GM18861 (cell line): ENCODE results near the gene CAPRIN2.

Experiments
- ATAC-seq: cut with Tn5 transposase; IDR thresholded peaks from one replicate; pipeline ENCODE4 v1.9.1; 2021; ENCODE audit not compliant: unreplicated experiment

CAPRIN2 gene, protein sequence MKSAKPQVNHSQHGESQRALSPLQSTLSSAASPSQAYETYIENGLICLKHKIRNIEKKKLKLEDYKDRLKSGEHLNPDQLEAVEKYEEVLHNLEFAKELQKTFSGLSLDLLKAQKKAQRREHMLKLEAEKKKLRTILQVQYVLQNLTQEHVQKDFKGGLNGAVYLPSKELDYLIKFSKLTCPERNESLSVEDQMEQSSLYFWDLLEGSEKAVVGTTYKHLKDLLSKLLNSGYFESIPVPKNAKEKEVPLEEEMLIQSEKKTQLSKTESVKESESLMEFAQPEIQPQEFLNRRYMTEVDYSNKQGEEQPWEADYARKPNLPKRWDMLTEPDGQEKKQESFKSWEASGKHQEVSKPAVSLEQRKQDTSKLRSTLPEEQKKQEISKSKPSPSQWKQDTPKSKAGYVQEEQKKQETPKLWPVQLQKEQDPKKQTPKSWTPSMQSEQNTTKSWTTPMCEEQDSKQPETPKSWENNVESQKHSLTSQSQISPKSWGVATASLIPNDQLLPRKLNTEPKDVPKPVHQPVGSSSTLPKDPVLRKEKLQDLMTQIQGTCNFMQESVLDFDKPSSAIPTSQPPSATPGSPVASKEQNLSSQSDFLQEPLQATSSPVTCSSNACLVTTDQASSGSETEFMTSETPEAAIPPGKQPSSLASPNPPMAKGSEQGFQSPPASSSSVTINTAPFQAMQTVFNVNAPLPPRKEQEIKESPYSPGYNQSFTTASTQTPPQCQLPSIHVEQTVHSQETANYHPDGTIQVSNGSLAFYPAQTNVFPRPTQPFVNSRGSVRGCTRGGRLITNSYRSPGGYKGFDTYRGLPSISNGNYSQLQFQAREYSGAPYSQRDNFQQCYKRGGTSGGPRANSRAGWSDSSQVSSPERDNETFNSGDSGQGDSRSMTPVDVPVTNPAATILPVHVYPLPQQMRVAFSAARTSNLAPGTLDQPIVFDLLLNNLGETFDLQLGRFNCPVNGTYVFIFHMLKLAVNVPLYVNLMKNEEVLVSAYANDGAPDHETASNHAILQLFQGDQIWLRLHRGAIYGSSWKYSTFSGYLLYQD

DNA sequence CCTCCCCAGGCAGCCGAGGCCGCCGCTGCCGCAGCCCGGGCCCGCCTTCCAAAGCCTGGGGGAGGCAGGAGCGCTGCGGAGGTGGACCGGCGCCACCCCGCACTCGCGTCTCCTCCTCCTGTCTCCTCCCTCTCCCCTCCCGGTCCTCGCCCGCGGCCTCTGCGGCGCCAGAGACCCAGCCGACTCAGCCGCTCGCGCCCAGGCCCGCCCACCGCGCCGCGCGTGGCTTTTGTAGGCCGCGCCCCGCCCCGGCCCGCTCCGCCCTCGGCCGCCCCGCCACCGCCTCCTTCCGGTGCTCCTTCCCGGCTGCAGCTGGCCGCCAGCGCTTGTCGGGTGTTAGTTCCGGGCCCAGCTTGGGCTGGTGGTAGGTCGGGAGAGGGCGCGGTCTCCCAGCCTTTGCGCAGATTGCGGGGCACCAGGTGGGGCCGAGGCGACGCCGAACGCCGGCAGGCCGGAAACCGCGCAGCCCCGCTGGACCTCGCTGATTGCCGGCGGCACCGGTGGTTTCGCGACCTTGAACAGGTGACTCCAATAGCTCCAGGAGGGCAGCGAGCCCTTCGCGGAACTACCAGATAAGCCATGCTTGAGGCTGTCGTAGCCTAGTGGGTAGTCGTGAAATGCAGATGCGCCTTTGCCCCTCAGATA, at the start of gene CAPRIN2:
Gene CAPRIN2, minus strand, starts transcription at position 202 of the 645 bp plus-strand sequence. CDS start 1,431 bp downstream, outside the sequence.
- peak; percentile 87 for ATAC-seq

DNA sequence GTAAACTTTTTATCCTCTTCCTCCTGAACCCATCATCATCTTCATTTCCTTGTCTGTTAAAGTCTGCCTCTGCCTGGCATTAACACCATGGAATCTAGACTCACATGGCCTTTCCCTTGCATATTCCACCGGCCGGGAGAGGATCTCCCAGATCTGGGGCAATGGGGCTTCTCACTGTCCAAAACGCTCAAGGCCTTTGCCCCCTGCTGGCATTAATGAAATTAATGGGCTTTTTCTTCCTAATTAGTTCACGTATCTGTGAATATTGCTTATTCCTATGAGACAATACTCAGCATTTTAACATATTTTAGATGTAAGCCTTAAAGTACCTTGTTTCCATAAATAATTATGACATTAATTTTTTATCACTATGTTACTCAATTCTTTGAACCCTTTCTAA, 42.9 kb upstream of the CAPRIN2 start:
- no peak for ATAC-seq

DNA sequence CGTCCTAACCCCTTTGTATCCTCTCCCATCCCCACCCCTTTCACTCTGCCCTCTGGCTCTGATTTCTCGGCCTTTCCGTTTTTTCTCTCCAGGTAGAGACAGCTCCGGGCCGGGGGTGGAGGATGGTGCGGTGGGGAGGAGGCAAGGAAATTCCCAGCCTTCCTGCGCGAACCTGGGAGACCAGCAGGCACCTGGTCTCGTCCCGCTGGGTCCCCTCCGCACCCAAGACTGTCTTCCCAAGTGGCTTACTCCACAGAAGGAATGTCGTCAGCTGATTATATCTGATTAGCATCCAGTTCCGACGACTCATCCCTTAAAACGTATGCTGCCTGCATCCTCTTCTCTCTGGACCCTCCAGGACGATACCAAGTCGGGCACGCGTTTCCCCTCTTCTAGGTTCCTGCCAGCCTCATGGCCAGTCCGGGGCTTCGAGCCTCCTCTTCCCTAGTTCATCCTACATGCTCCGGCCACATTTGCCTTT, 42.2 kb upstream of the CAPRIN2 start:
- ATAC-seq: no peak

DNA sequence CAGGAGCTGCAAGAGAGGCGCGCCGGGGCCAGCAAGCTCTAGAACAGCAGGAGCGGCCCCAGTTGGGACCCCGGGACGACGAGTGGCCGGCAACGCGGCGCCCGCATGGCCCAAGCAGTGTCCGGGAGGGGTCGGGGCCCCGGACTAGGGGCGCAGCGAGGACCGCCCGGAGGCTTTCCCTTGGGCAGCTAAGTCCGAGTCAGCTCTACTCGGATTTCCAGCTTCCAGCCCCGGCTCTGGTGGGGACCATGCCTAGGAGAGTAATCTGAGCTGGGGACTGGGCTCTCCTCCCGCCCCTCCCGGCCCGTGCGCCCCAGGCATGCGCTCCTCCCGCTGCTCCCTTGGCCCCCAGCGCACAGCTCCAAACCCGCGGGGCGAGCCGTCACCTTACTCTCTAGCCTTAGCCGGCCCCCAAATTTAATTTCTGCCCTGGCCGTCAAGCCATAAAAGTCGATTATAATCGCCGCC, 41.6 kb upstream of the CAPRIN2 start:
- ATAC-seq: no peak

- peak; percentile 75 for ATAC-seq
Observed at GRCh38 chr12:30795410-30796312, 40.9 kb upstream of the CAPRIN2 start.

DNA sequence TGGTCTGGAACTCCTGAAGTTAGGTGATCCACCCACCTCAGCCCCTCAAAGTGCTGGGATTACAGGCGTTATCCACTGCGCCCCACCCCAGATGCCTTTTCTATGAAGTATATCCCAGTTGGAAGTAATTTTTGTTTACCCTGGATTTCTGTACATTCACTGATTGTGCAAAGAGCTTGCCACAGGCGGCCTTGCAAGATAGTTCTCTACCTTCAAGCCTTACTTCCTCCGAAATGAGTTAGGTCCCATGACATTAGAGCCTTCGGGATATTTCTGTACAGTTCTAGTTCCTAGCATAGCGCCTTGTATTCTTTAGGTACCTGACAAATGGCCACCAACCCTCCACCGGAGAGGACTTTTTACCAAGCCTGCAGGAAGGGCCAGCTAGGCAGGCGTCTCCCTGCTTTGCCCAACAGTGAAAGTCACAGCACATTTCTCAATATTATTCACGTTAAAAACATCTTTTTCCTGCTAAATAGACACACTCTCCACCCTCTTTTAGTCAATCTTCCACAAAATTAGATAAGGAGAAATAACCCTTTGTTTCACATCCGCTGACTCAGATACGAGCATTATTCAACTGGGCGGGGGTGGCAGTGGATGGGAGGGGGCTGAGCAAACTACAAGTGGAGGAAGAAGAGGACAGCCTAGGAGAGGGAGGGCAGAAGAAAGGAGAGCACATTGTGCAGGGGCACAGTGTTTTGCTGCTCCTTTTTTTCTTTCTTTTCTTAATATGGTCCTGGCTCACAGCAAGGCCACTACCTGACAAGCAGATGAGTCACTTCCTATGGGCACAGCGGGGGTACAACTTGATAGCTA, 40.0 kb upstream of the CAPRIN2 start:
- ATAC-seq: no peak

DNA sequence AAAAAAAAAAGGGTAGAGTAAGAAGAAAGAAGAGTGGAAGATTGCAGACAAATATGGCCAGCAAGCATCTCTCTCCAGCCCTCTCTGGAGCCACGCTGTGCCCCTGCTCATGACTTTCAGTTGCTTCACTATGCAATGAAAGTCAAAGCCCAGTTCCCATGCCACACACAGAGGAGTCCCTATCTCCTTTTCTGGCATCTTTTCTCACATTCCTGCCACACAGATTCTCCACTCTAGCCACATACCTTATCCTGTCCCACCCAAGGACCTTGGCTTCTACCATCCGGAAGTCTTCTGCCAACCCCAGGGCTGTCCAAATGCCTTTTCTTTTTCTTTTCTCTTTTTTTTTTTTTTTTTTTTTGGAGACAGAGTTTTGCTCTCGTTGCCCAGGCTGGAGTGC, 39.3 kb upstream of the CAPRIN2 start:
- ATAC-seq: no peak

DNA sequence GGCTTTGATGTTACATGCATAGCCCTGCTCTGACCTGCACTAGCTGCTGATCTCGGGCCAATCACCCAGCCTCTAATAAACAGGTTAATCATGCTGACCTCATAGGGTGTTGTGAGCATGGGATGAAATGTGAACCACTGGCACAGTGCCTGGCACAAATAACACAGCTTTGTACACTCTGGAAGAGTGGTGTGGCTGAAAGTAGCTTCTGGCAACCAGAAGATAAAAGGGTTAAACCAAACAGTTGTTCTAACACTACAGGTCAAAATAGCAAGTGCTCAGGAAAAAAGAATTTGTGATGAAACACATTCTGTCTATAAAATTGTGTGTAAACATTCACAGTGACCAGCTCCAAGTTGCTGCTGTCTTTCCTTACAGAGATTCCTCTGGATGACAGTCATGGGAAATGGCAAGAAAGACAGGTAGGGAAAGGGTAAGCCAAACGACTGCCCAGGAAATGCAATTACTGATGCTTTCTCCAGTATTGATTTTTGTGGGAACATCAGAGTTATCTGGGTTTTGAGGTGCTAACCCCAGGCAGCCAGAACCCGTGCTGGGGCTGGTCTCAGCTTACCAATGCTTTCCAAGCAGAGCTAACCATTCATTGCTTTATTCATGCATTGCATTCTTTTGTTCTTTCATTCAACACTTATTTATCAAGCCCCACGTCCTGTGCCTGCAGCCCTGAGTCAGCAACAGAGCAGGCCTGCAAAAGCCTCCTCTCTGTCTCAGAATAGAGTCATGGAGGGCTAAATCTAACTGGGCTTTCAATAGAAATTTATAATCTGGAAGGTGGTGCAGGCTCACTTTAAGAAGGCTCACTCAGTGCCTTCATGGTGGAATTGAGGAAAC, 38.1 kb upstream of the CAPRIN2 start:
- ATAC-seq: no peak

- no peak for ATAC-seq
Observed at GRCh38 chr12:30792085-30792484, 37.3 kb upstream of the CAPRIN2 start.

DNA sequence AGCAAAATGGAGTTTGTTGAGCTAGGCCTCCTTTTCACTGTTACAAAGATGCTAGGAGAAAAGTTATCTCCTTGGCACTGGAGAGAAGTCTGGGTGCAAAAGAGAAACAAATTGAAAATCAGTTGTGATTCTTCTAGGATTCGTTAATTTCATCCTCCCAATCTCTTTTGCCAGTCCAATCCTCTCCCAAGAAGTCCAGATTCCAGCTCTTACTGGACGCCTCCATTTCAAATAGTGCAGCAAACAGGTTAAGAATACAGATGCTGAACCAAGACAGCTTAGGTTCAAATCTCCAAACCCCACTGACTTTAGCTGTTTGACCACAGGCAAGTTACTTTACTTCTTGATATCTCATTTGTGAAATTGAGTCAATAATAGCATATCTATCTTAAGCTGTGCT, 34.0 kb upstream of the CAPRIN2 start:
- ATAC-seq: no peak

DNA sequence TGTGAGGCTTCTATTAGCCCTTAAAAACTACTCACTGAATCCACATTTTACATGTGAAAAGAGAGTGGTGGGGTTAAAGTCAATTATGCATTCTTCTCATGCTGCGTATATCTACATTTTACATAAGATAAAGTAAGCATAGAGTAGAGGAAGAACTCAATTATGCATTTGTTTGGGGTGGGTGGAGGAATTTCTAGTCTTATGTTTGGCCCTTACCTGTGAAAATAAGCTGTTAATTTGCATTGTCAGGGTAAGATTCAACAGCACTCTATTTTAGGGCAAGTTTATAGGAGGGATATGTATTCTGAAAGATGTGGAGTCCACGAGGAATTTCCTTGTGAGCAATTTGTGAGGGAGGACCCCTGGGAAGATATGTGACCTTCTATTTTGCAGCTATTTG, 30.9 kb upstream of the CAPRIN2 start:
- ATAC-seq: no peak

- no peak for ATAC-seq
Observed at GRCh38 chr12:30784508-30784907, 29.8 kb upstream of the CAPRIN2 start.

DNA sequence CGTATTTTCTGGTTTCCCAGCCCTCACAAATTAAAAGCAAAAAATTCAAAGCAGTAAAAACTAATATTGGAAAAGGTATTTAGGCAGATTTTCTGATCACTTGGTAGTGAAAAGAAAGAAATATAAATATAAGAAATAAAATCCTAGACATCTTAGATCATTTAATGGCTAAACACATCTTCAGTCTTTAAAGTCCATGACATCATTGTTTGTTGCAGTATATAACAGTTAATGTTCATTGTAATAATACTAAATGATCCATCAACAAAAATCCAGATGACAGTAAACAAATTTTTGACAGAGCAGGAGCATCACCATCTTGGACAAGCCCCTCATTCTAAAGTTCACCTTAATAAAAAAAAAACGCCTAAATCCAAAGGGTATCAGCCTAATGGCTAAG, 29.2 kb upstream of the CAPRIN2 start:
- ATAC-seq: no peak

- no peak for ATAC-seq
Observed at GRCh38 chr12:30782316-30783173, 27.8 kb upstream of the CAPRIN2 start.

DNA sequence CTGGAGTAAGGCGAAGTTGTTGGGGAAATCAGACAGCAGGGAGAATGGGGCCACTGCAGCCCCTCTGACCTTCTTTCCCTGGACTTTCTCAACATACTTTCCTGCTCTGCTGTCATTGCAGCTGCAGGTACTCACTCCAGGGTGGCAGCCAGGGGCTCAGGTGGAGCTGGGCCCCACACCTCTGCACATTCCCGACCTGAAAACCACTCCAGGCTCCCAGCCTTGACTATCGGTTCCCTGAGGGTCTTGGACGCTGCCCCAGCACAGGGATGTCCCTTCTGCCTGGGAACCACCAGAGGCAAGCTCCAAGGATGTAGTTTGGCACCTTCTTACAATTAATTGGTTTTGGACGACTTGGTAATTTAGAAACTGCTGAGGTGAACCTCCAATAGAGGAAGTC, 24.8 kb upstream of the CAPRIN2 start:
- no peak for ATAC-seq

- no peak for ATAC-seq
Observed at GRCh38 chr12:30779178-30779577, 24.4 kb upstream of the CAPRIN2 start.

- ATAC-seq: no peak
Observed at GRCh38 chr12:30774599-30774998, 19.8 kb upstream of the CAPRIN2 start.
